ENCODE results near the gene AWAT2.

The AWAT2 gene

GRCh38 chrX:70033348-70034051 lies 16.2 kb downstream of the AWAT2 start:
- H3K4me3 ChIP-seq (replicated peaks in 1 of 2; ENCODE audit: low read depth in 2 of 2, low read length in 2 of 2) = no peak overlapping the region
- peak; percentile 66 for TF ChIP-seq CTCF (IDR thresholded peaks at IDR 0.05; ENCODE audit: low read depth, low read length)
- DNase-seq (ENCODE audit: low read depth in 2 of 2) = peak; percentile 51 to 58

GRCh38 chrX:70032792-70033191 lies 16.9 kb downstream of the AWAT2 start:
- TF ChIP-seq CTCF (IDR thresholded peaks at IDR 0.05; ENCODE audit: low read depth, low read length) = no peak

GRCh38 chrX:70030301-70030767 lies 19.4 kb downstream of the AWAT2 start:
- TF ChIP-seq CTCF (IDR thresholded peaks at IDR 0.05; ENCODE audit: low read depth, low read length) = peak; percentile 78
- H3K4me3 ChIP-seq (replicated peaks in 1 of 2; ENCODE audit: low read depth in 2 of 2, low read length in 2 of 2) = no peak overlapping the region
- peak; percentile 72 to 75 for DNase-seq (ENCODE audit: low read depth in 2 of 2)

More at GRCh38 chrX:70032792-70033191, 16.9 kb downstream of the AWAT2 start:
- no peak overlapping the region for H3K4me3 ChIP-seq (replicated peaks in 1 of 2; ENCODE audit: low read depth in 2 of 2, low read length in 2 of 2)
- DNase-seq (ENCODE audit: low read depth in 2 of 2) = peak in 1 of 2 donors; percentile 55

GRCh38 chrX:70029863-70030262 lies 19.9 kb downstream of the AWAT2 start:
- no peak for TF ChIP-seq CTCF (IDR thresholded peaks at IDR 0.05; ENCODE audit: low read depth, low read length)
- DNase-seq (ENCODE audit: low read depth in 2 of 2) = no peak
- no peak overlapping the region for H3K4me3 ChIP-seq (replicated peaks in 1 of 2; ENCODE audit: low read depth in 2 of 2, low read length in 2 of 2)

GRCh38 chrX:70026851-70027200 lies 22.9 kb downstream of the AWAT2 start:
- no peak overlapping the region for H3K4me3 ChIP-seq (replicated peaks in 1 of 2; ENCODE audit: low read depth in 2 of 2, low read length in 2 of 2)
- TF ChIP-seq CTCF (IDR thresholded peaks at IDR 0.05; ENCODE audit: low read depth, low read length) = no peak
- DNase-seq (ENCODE audit: low read depth in 2 of 2) = peak in 1 of 2 donors; percentile 44

GRCh38 chrX:70026112-70026850 lies 23.5 kb downstream of the AWAT2 start:
- DNase-seq (ENCODE audit: low read depth in 2 of 2) = peak in 1 of 2 donors; percentile 49
- no peak for TF ChIP-seq CTCF (IDR thresholded peaks at IDR 0.05; ENCODE audit: low read depth, low read length)
- H3K4me3 ChIP-seq (replicated peaks in 1 of 2; ENCODE audit: low read depth in 2 of 2, low read length in 2 of 2) = no peak overlapping the region
